K562 (cell line): ENCODE measurements around the gene DEK. TPM values are rescaled to one million over a fixed set of nuclear protein-coding genes. Genes with fewer than 3 reads are reported as not detected.

Experiments
- ATAC-seq: fragments of 200-7000 bp; cut with Tn5 transposase; 3 replicates; pipeline ENCODE4 v1.9.1; 2020; ENCODE audit warnings: moderate library complexity
- BruUV-seq: library from RNA; stranded (reverse); fragments of 400-500 nt; replicated peaks from 2 replicates; lab custom pipeline; 2021; lab: Mats Ljungman, UMichigan
- CTCF ChIA-PET: fragments of 300-600 bp; formaldehyde crosslinking; extraction: SDS; loops from one replicate; lab custom pipeline; 2021; ENCODE audit warnings: low intra/inter-chr PET ratio; lab: Yijun Ruan, JAX
- POLR2A ChIA-PET: fragments of 300-600, 350-650 bp; sonication (Branson Sonifier 250); formaldehyde crosslinking; extraction: SDS; loops from one replicate; lab custom pipeline; 2021; ENCODE audit warnings: antibody characterized with exemption, inconsistent platforms; lab: Yijun Ruan, JAX
- DNase-seq, 4 experiments: peaks; one replicate each; pipeline versions ENCODE4 v3.0.0 to v3.0.0-alpha.2; 2011 to 2018; ENCODE audit warnings: low spot score in 3 of 4, mixed read lengths in 3 of 4; ENCODE audit errors: extremely low read depth in 1 of 4
- FAIRE-seq: peaks from 2 replicates; lab custom pipeline; 2011; peaks lifted over from hg19 to GRCh38; lab: Jason Lieb, UNC
- H2AFZ ChIP-seq: 2 replicates; pipeline ENCODE4 v1.6.0; 2011; ENCODE audit warnings: low read depth, low read length, control low read depth, inconsistent platforms
- H3K27ac ChIP-seq: fragments of 200-600 bp; 3 replicates; pipeline ENCODE4 v1.8.0; 2011; ENCODE audit warnings: low read depth, mild to moderate bottlenecking, control low read depth, inconsistent platforms, low read length, moderate library complexity, mixed read lengths; ENCODE audit errors: extremely low read depth
- H3K27me3 ChIP-seq, 2 experiments: fragments of 300-600 bp in 1 of 2; 2 replicates in 1 of 2; 3 replicates in 1 of 2; pipeline versions ENCODE4 v1.6.0 to v1.8.0; 2011; ENCODE audit warnings: inconsistent platforms in 2 of 2, low read length in 2 of 2, mild to moderate bottlenecking in 1 of 2, mixed read lengths in 1 of 2, moderate library complexity in 1 of 2; ENCODE audit not compliant: control insufficient read depth in 2 of 2, insufficient read depth in 2 of 2
- H3K36me3 ChIP-seq: fragments of 300-600 bp; 3 replicates; pipeline ENCODE4 v1.8.0; 2011; ENCODE audit warnings: mild to moderate bottlenecking, low read length, inconsistent platforms; ENCODE audit not compliant: control insufficient read depth, insufficient read depth
- H3K4me1 ChIP-seq, 2 experiments: fragments of 200-600 bp in 1 of 2; replicated peaks in 1 of 2; 2 replicates in 1 of 2; 3 replicates in 1 of 2; pipeline versions ENCODE4 v1.5.1 to v1.8.0; 2011; ENCODE audit warnings: inconsistent platforms in 2 of 2, low read length in 2 of 2, mild to moderate bottlenecking in 1 of 2, mixed read lengths in 1 of 2, moderate library complexity in 1 of 2; ENCODE audit not compliant: control insufficient read depth in 2 of 2, insufficient read depth in 2 of 2
- H3K4me2 ChIP-seq: 2 replicates; pipeline ENCODE4 v1.6.1; 2011; ENCODE audit warnings: low read length, control low read depth, inconsistent platforms, mixed read lengths; ENCODE audit not compliant: insufficient read depth
- H3K4me3 ChIP-seq: fragments of 200-600 bp; sonication (generic), shearing (Covaris generic); 2 replicates; pipeline ENCODE4 v1.5.1; 2016; ENCODE audit warnings: control low read depth, inconsistent platforms
- H3K79me2 ChIP-seq: fragments of 200-600 bp; 3 replicates; pipeline ENCODE4 v1.8.0; 2011; ENCODE audit warnings: low read length, inconsistent platforms; ENCODE audit not compliant: control insufficient read depth, insufficient read depth
- H3K9ac ChIP-seq, 2 experiments: 2 replicates each; pipeline versions ENCODE4 v1.6.0 to v1.6.1; 2011; ENCODE audit warnings: low read depth in 2 of 2, low read length in 2 of 2, control low read depth in 1 of 2, inconsistent platforms in 1 of 2, mild to moderate bottlenecking in 1 of 2, mixed read lengths in 1 of 2; ENCODE audit not compliant: insufficient read depth in 1 of 2
- H3K9me1 ChIP-seq: one replicate; pipeline ENCODE4 v1.6.0; 2011; ENCODE audit warnings: inconsistent platforms, mild to moderate bottlenecking, low read length, moderate library complexity; ENCODE audit not compliant: control insufficient read depth, insufficient read depth
- H3K9me3 ChIP-seq: replicated peaks from 2 replicates; pipeline ENCODE4 v1.5.1; 2011; ENCODE audit warnings: low read depth, low read length, inconsistent platforms; ENCODE audit not compliant: control insufficient read depth, insufficient read depth
- H4K20me1 ChIP-seq: replicated peaks from 2 replicates; pipeline ENCODE4 v1.6.1; 2011; ENCODE audit warnings: low read length, inconsistent platforms, mixed read lengths; ENCODE audit not compliant: control insufficient read depth, insufficient read depth
- ETV6 ChIP-seq, 3 experiments: fragments of 150-350 bp in 1 of 3; sonication (generic) in 1 of 3; formaldehyde crosslinking in 1 of 3; IDR thresholded peaks; 2 replicates each; pipeline versions ENCODE4 v1.6.1 to v1.8.0; 2014 to 2022; ENCODE audit warnings: borderline replicate concordance in 2 of 3, low read depth in 2 of 3, antibody characterized with exemption in 1 of 3, low read length in 1 of 3, mild to moderate bottlenecking in 1 of 3, missing genetic modification reagents in 1 of 3
- GTF2B ChIP-seq: IDR thresholded peaks from 2 replicates; pipeline ENCODE4 v1.6.1; 2011; ENCODE audit not compliant: insufficient read length; ENCODE audit errors: extremely low read depth
- HDAC8 ChIP-seq: fragments of 450-650 bp; IDR thresholded peaks from 2 replicates; pipeline ENCODE4 v1.6.1; 2016; ENCODE audit warnings: mild to moderate bottlenecking, missing genetic modification characterization, moderate library complexity, missing compliant biosample characterization
- HES1 ChIP-seq: fragments of 450-650 bp; IDR thresholded peaks from 2 replicates; pipeline ENCODE4 v1.6.1; 2016; ENCODE audit warnings: low read depth, mild to moderate bottlenecking, moderate library complexity
- HLTF ChIP-seq: fragments of 450-650 bp; IDR thresholded peaks from 2 replicates; pipeline ENCODE4 v1.6.1; 2016
- HMG20B ChIP-seq: fragments of 250-450 bp; sonication (Bioruptor Pico); IDR thresholded peaks from 2 replicates; pipeline ENCODE4 v1.5.0; 2021; ENCODE audit warnings: mild to moderate bottlenecking
- KDM5B ChIP-seq: fragments of 200-600 bp; sonication (generic); IDR thresholded peaks from 2 replicates; pipeline ENCODE4 v1.6.1; 2012; ENCODE audit warnings: low read depth, mild to moderate bottlenecking, moderate library complexity, low read length, control low read depth, inconsistent platforms; ENCODE audit not compliant: insufficient replicate concordance
- MED1 ChIP-seq: sonication (generic); formaldehyde crosslinking; IDR thresholded peaks from 2 replicates; pipeline ENCODE4 v1.8.1; 2023; ENCODE audit warnings: missing genetic modification reagents, borderline replicate concordance
- NFRKB ChIP-seq: fragments of 450-650 bp; IDR thresholded peaks from 2 replicates; pipeline ENCODE4 v1.6.1; 2016; ENCODE audit warnings: low read depth
- POLR2A ChIP-seq: fragments of 450-650 bp; conservative IDR thresholded peaks from 2 replicates; pipeline ENCODE4 v1.6.1; 2016
- RBM15 ChIP-seq: fragments of 200-400 bp; formaldehyde crosslinking; IDR thresholded peaks from 2 replicates; pipeline ENCODE4 v1.6.1; 2018; ENCODE audit warnings: mild to moderate bottlenecking, low read length, moderate library complexity; ENCODE audit not compliant: insufficient read depth
- SUPT5H ChIP-seq: fragments of 450-650 bp; IDR thresholded peaks from 2 replicates; pipeline ENCODE4 v1.6.1; 2016
- TARDBP ChIP-seq: fragments of 450-650 bp; IDR thresholded peaks from 2 replicates; pipeline ENCODE4 v1.6.1; 2016
- ZKSCAN8 ChIP-seq: fragments of 200-800 bp; sonication (Bioruptor generic); IDR thresholded peaks from 2 replicates; pipeline ENCODE4 v1.6.1; 2016; ENCODE audit warnings: missing genetic modification characterization, missing compliant biosample characterization
- ZNF121 ChIP-seq: sonication (generic); formaldehyde crosslinking; conservative IDR thresholded peaks from 2 replicates; pipeline ENCODE4 v1.8.0; 2022; ENCODE audit warnings: missing genetic modification reagents
- ZNF133 ChIP-seq: fragments of 250-450 bp; sonication (Bioruptor Pico); IDR thresholded peaks from 2 replicates; pipeline ENCODE4 v1.4.0; 2020; ENCODE audit warnings: mild to moderate bottlenecking
- ZNF217 ChIP-seq: sonication (generic); formaldehyde crosslinking; IDR thresholded peaks from 2 replicates; pipeline ENCODE4 v1.8.0; 2022; ENCODE audit warnings: mild to moderate bottlenecking, missing genetic modification reagents
- ZNF436 ChIP-seq: fragments of 250-450, 450-650 bp; sonication (Bioruptor Pico); formaldehyde crosslinking; IDR thresholded peaks from 2 replicates; pipeline ENCODE4 v1.7.0; 2020; ENCODE audit warnings: mild to moderate bottlenecking
- WGBS: fragments of 100-300 bp; shearing (Covaris generic); methylation state at CpG from one replicate; pipeline ENCODE4 v1.1.6; 2016; ENCODE audit warnings: low coverage, mixed read lengths; ENCODE audit not compliant: insufficient coverage; ENCODE audit errors: missing lambda C conversion rate; 5-methylcytosine and 5-hydroxymethylcytosine counted together
- in situ Hi-C: fragments of 300-500 bp; cut with MboI; formaldehyde crosslinking; loops from 4 replicates; pipeline ENCODE4 v1.15.0; 2018; ENCODE audit warnings: inconsistent platforms, mixed read lengths
- intact Hi-C: fragments of 100-400 bp; cut with micrococcal nuclease; formaldehyde crosslinking; loops from 2 replicates; pipeline ENCODE4 v1.14.2; 2022
- polyA plus RNA-seq, 8 experiments: library from polyadenylated mRNA; depleted of rRNA in 4 of 8; stranded (reverse) in 5 of 8; unstranded in 3 of 8; fragments of >200 nt; fragmentation: Nextera tagmentation in 2 of 8; fragmentation: Illumina TruSeq in 1 of 8; extraction: Ambion mirVana in 2 of 8; extraction: Trizol in 1 of 8; gene quantifications; 2 replicates each; pipeline versions ENCODE4 v1.2.1 to v1.2.3, GENCODE V29; 2011 to 2014; ENCODE audit warnings: inconsistent platforms in 1 of 8, missing spikeins in 1 of 8
- total RNA-seq, 7 experiments: library from RNA; depleted of rRNA in 6 of 7; stranded (reverse); fragments of >200 nt in 6 of 7; fragmentation: Illumina TruSeq in 2 of 7; extraction: Trizol in 2 of 7; gene quantifications; 2 replicates each; pipeline versions ENCODE4 v1.2.1 to v1.2.3, GENCODE V29; 2011 to 2021; ENCODE audit warnings: low replicate concordance in 1 of 7

Gene DEK
- total and polyA plus RNA-seq, 9 of the 15 experiments (the other 6 are each of a cell fraction or from before 2014, with no cell fraction given): 82.3 to 338 (median 184) TPM

GRCh38 chr6:18235524-18235923, 28.8 kb downstream of the DEK start:
- Histone ChIP-seq H3K9ac (no peak overlapping the region), H3K36me3 (peaks cover 75% of the 10 kb centered on the region), H3K4me1 (no peaks in the 10 kb centered on the region), H4K20me1 (no peaks in the 10 kb centered on the region), H3K4me3 (no peak overlapping the region), H3K9me1 (no peaks in the 10 kb centered on the region), H3K27ac (no peak overlapping the region), H3K9me3 (no peaks in the 10 kb centered on the region; the same call in 1 of the 2 replicates), H2AFZ (no peak overlapping the region), H3K79me2 (peaks cover 59% of the 10 kb centered on the region), H3K4me2 (no peak overlapping the region), H3K27me3 (no peaks in the 10 kb centered on the region)
- POLR2A ChIA-PET: interaction anchor here (1.1 to 1.3 kb wide), 2 partner anchors 9 to 11 kb away, joined by 3 to 4 read pairs; no protein-coding TSS in a partner anchor
- no TSS peak for BruUV-seq
- 98% methylated on average over 3 of the region's 3 CpGs for WGBS
- FAIRE-seq (no peak), ATAC-seq (no peak), DNase-seq (no peak)
- intact Hi-C loops (no loop called here), in situ Hi-C loops (no loop called here)
- CTCF ChIA-PET: no interaction called here
- no peak for TF ChIP-seq ZKSCAN8 (CRISPR knock-in tag)
- peak; percentile 93 for TF ChIP-seq ZNF121 (CRISPR knock-in tag)
- TF ChIP-seq HLTF: no peak
- no peak for TF ChIP-seq MED1

GRCh38 chr6:18234564-18234963, 29.8 kb downstream of the DEK start:
- no peak for ATAC-seq
- no peak for TF ChIP-seq ZNF436 (CRISPR knock-in tag)
- TF ChIP-seq ETV6 (IDR thresholded peaks at IDR 0.05; ENCODE audit: borderline replicate concordance in 1 of 2, low read depth in 2 of 2, low read length in 1 of 2): no peak
- no peak for TF ChIP-seq ETV6 (CRISPR knock-in tag; IDR thresholded peaks at IDR 0.05; ENCODE audit: borderline replicate concordance)
- no peak for TF ChIP-seq HMG20B (CRISPR knock-in tag)
- TF ChIP-seq NFRKB: no peak
- TF ChIP-seq TARDBP: no peak
- TF ChIP-seq HDAC8: no peak
- TF ChIP-seq SUPT5H: peak; percentile 49; the same call in 1 of the 2 replicates
- TF ChIP-seq HES1: no peak
- no peak for TF ChIP-seq RBM15
- no peak for TF ChIP-seq ZNF133 (CRISPR knock-in tag)
- no peak for TF ChIP-seq ZNF217 (CRISPR knock-in tag)
- TF ChIP-seq KDM5B: no peak
- TF ChIP-seq POLR2A: peak; percentile 58
- TF ChIP-seq GTF2B: no peak

More at GRCh38 chr6:18234564-18234963, 29.8 kb downstream of the DEK start:
- POLR2A ChIA-PET: interaction anchor here (0.7 to 1.1 kb wide), 2 partner anchors 12 to 35 kb away, joined by 3 read pairs; no protein-coding TSS in a partner anchor
- Histone ChIP-seq H3K27me3 (no peaks in the 10 kb centered on the region), H3K79me2 (peaks cover 50% of the 10 kb centered on the region), H3K4me1 (no peaks in the 10 kb centered on the region), H3K27ac (no peak overlapping the region), H2AFZ (no peak overlapping the region), H3K36me3 (peaks cover 68% of the 10 kb centered on the region), H3K9ac (no peak overlapping the region), H3K9me1 (no peaks in the 10 kb centered on the region), H3K4me2 (no peak overlapping the region), H4K20me1 (no peaks in the 10 kb centered on the region), H3K4me3 (no peak overlapping the region), H3K9me3 (no peaks in the 10 kb centered on the region; the same call in 1 of the 2 replicates)
- TSS peak; percentile 2 for BruUV-seq
- 100% methylated on average over 1 of the region's 1 CpG for WGBS
- DNase-seq (no peak), FAIRE-seq (no peak)
- in situ Hi-C loops: no loop called here
- CTCF ChIA-PET: no interaction called here
- intact Hi-C loops: no loop called here
